K562 (cell line): Measurements from ENCODE around the gene FOXN3.

Source experiments
- CHD7 ChIP-seq: fragments of 200-600 bp; sonication (generic); IDR thresholded peaks from one replicate; pipeline ENCODE4 v1.6.1; 2012; ENCODE audit warnings: mild to moderate bottlenecking, low read depth, low read length, inconsistent platforms
- CTCF ChIP-seq, 3 experiments: IDR thresholded peaks in 2 of 3; conservative IDR thresholded peaks in 1 of 3; 2 replicates each; pipeline ENCODE4 v1.5.1; 2011 to 2012; ENCODE audit warnings: low read length in 3 of 3, mild to moderate bottlenecking in 3 of 3, control low read depth in 2 of 3, improper control_type of control experiment in 1 of 3, inconsistent platforms in 1 of 3, low read depth in 1 of 3, mixed read lengths in 1 of 3, moderate library complexity in 1 of 3; ENCODE audit not compliant: insufficient read depth in 2 of 3
- EP300 ChIP-seq: IDR thresholded peaks from 2 replicates; pipeline ENCODE4 v1.6.1; 2012; ENCODE audit warnings: low read length, improper control_type of control experiment
- ETV6 ChIP-seq, 3 experiments: fragments of 150-350 bp in 1 of 3; sonication (generic) in 1 of 3; formaldehyde crosslinking in 1 of 3; IDR thresholded peaks; 2 replicates each; pipeline versions ENCODE4 v1.6.1 to v1.8.0; 2014 to 2022; ENCODE audit warnings: borderline replicate concordance in 2 of 3, low read depth in 2 of 3, antibody characterized with exemption in 1 of 3, low read length in 1 of 3, mild to moderate bottlenecking in 1 of 3, missing genetic modification reagents in 1 of 3
- FIP1L1 ChIP-seq: fragments of 200-400 bp; formaldehyde crosslinking; IDR thresholded peaks from 2 replicates; pipeline ENCODE4 v1.6.1; 2018; ENCODE audit warnings: mild to moderate bottlenecking, low read depth, low read length; ENCODE audit not compliant: poor library complexity, severe bottlenecking
- FOXO4 ChIP-seq: fragments of 450-650 bp; formaldehyde crosslinking; IDR thresholded peaks from 2 replicates; pipeline ENCODE4 v1.4.0; 2020; ENCODE audit warnings: mild to moderate bottlenecking, moderate library complexity
- MYC ChIP-seq, 2 experiments: fragments of 250-450 bp in 1 of 2; sonication (Bioruptor Pico) in 1 of 2; IDR thresholded peaks; 2 replicates each; pipeline versions ENCODE4 v1.5.1 to v1.6.1; 2012 to 2021; ENCODE audit warnings: low read depth in 2 of 2, borderline replicate concordance in 1 of 2, improper control_type of control experiment in 1 of 2, low read length in 1 of 2, mild to moderate bottlenecking in 1 of 2, moderate library complexity in 1 of 2
- NFATC3 ChIP-seq: fragments of 450-650 bp; IDR thresholded peaks from 2 replicates; pipeline ENCODE4 v1.6.1; 2017; ENCODE audit warnings: mild to moderate bottlenecking
- PHF8 ChIP-seq: fragments of 200-600 bp; sonication (generic); IDR thresholded peaks from 2 replicates; pipeline ENCODE4 v1.6.1; 2012; ENCODE audit warnings: mixed run types, mild to moderate bottlenecking, inconsistent platforms, low read length, moderate library complexity, borderline replicate concordance
- SP2 ChIP-seq: IDR thresholded peaks from 2 replicates; pipeline ENCODE4 v1.6.1; 2011; ENCODE audit warnings: mild to moderate bottlenecking, low read depth, low read length, moderate library complexity; ENCODE audit not compliant: poor library complexity, severe bottlenecking; ENCODE audit errors: extremely low read depth
- ZNF655 ChIP-seq: fragments of 250-450 bp; sonication (Bioruptor Pico); IDR thresholded peaks from 2 replicates; pipeline ENCODE4 v1.5.0; 2021

GRCh38 chr14:89219051-89219450 lies 198.0 kb downstream of the FOXN3 start:
- TF ChIP-seq CTCF (IDR thresholded peaks at IDR 0.05 in 2 of 3, conservative IDR thresholded peaks at IDR 0.05 in 1 of 3; ENCODE audit: insufficient read depth in 2 of 3, low read depth in 1 of 3, low read length in 3 of 3) (no peak), SP2 (no peak), EP300 (no peak), PHF8 (no peak), MYC (IDR thresholded peaks at IDR 0.05; ENCODE audit: low read depth, low read length) (no peak), MYC (CRISPR knock-in tag; IDR thresholded peaks at IDR 0.05; ENCODE audit: borderline replicate concordance, low read depth) (no peak), FOXO4 (CRISPR knock-in tag) (no peak), ETV6 (IDR thresholded peaks at IDR 0.05; ENCODE audit: borderline replicate concordance in 1 of 2, low read depth in 2 of 2, low read length in 1 of 2) (no peak), ETV6 (CRISPR knock-in tag; IDR thresholded peaks at IDR 0.05; ENCODE audit: borderline replicate concordance) (no peak), FIP1L1 (no peak), CHD7 (no peak), NFATC3 (no peak), ZNF655 (CRISPR knock-in tag) (no peak)
